ENCODE data around the gene RPA1.

RPA1 gene

DNA sequence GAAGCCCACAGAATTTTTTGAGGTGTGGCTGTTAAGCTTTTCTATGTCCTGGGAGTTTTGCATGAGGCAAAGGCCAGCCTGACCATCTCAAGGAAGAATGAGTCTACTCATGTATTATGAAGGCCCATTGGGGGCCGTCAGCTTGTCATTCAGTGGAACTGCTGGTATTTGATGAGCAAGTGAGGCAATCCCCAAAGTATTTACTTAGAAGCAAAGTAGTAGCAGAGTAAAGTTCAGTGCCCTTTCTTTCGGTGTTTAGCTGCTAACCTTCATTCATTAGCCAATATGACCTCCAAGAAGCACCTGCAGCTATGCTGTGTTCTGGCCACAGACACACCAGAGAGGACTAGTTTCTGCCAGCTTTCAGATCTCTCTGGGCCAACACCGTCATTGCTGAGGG is 80.2 kb downstream of the RPA1 start:
- DNase-seq (ENCODE audit: low read depth): no peak

DNA sequence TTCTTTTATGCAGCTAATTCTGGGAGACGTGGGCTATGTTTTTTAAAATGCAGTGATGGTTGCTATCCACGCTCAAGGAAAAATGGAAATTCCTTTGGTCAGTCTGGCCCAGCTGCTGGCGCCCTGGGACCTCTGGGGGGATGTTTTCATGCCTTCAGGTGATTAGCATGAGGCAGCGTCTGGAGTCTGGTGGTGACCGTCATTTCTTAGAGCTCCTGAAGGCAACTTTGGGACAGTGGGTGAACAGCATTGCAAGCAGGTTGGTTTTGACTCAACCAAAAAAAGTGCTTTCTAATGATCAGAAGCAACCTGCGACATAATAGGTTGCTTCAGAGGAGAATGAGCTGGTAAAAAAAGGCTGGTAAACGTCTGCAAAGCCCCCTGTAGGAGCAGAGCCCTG is 82.3 kb downstream of the RPA1 start:
- DNase-seq (ENCODE audit: low read depth): no peak

DNA sequence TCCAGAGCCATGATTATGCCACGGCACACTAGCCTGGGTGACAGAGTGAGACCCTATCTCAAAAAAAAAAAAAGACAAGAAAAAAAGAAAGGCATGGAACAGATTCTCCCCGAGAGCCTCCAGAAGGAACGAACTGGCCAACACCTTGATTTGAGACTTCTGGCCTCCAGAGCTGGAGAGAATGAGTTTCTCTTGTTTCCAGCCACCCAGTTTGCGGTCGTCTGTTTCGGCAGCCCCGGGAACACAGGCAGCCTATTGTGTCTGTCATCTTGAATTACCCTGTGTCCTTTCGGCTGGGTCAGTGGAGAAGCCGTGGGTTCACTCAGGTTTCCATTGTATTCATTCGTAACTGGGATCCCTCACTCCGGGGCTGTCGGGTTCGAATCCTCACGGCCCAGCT is 83.9 kb downstream of the RPA1 start:
- DNase-seq (ENCODE audit: low read depth): no peak

DNA sequence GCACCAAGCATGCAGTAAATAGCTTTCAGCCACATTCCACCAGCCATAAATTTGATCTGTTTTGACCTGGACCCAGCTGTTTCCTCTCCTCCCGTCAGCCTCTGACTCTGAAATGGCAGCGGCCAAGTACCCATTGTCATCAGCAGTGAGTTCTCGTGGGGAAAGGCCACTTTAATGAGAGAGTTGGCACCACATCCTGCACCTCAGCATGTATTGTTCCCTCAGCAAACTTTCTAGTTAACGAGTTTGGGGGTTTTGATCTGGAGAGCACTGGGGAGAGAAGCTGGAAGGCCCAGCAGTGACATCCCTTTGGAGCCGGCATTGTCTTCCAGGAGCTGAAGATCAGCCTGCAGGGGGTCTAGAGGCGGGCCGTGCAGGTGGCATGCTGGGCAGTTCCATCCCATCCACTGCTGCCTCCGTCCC is 84.9 kb downstream of the RPA1 start:
- DNase-seq (ENCODE audit: low read depth): no peak

DNA sequence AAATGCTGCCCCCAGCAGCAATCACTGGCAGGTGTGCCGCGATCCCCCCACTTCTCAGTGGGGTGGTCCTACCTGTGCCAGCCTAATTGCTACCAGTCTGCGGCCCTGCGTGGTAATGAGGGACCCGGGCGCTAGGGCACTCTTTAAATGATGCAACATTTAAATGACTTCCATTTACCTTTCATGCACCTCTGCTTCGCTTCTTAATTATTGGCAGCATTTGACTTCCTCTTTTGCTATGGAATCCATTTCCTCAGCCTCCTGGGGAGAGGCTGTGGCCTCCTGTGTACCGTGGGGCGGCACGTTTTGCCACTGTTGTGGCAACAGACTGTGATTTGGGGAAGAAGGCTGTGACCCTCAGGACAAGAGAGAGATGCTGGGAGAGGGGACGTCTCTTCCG is 86.1 kb downstream of the RPA1 start:
- DNase-seq (ENCODE audit: low read depth): no peak

DNA sequence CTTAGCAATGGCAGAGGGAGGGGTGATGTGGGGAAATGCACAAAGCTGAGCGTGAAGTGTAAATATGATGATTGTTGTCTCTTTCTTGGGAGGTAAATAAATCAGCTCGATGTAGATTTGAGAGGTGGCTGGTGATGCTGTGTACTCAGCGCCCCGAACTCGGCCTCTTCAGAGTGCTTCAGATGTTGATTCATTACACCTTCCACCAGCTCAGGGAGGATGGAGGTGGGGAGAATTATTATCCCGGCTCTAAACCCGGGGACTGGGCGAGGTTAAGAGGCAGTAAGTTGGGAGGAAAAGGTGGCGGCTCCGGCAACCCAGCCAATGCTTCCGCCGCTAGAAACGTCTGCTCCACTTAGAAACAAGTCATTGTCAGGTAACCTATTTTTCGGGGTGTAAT is 86.5 kb downstream of the RPA1 start:
- no peak for DNase-seq (ENCODE audit: low read depth)

DNA sequence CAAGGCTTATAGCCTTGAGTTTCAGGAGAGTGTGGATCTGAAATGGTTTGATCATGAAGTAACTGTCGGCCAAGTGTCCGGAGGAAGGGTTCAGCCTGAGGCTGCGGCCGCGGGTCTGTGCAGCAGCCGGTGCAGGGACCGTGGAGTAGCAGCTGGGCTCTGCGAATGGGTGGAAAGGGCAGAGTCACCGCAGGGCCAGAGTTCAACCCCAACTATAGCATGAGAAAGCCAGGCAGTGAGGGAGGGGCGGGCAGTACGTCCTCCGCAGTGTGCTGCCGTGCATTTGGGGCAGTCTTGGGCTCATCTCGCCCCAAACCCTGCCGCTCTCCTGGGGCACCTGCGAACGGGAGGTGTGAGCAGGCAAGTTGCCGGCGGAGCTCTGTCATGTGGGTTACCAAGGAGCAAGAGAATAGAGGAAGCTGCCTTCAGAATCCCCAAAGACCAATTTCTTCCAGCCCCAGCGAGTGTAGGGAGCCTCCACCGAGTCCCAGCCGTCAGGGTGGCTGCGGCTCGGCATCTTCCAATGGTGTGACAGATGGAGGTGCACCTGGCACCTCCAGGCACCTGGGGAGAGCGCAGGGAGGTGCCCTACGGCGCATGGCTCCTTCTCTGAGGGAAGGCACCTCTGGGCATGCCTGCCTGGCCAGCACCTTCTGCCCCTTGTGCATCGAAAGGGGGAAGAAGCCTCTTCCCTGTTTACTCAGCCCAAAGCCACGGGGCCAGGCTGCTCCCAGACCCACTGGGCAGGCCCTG is 87.3 kb downstream of the RPA1 start:
- DNase-seq (ENCODE audit: low read depth): no peak

DNA sequence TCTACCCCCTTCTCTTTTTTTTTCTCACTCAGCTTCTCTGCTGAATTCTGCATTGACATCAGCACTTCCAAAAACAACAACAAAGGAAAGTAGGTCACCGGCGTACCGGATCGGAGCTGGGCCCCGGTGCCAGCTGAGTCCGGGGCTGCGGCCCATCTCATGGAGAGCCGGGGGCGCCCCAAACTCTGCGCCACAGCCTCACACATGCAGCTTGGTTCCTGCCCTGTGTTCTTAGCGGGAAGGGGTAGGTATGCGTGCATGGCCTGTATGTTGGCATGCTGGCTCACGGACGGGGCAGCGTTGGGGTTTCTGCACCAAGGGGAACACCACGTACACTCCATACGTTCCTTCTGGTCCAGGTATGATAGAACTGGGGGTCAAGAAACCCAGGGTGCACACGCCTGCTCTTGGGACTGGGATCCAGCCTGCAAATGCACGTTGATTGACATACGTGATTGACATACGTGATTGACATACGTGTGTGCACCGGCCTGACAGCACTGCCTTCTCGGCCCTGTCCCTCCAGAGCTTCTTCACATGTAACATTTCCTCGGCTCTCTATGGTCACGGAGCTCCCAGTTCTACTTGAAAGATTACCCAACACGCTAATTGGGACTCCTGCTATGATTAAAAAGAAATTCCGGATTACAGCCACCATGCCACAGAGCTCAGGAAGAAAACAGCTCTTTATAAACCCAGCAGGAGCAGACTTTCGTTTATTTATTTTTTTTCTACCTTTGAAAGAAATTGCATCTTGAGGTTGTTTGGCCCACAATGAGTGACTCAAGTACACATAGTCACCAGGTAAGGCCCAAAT is 88.7 kb downstream of the RPA1 start:
- no peak for DNase-seq (ENCODE audit: low read depth)

DNA sequence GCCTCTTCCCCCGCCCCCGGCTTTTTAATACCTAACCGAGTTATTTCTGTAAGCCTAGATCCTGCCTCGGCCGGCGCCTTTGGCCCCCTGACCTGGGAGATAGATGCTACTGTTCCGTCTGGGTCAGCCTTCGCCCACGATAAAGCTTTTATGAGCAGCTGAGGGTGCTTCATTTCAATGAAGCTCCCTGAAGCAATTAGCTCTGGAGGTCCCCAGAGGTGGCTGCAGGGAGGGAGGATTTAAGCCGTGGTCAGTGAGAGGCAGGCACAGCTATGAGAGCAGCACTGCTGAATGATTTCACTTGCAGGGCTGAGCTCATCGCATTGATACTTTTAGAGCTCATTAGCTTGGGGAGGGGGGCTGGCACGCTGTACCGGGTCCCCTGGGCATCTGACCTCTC is 89.4 kb downstream of the RPA1 start:
- no peak for DNase-seq (ENCODE audit: low read depth)

DNA sequence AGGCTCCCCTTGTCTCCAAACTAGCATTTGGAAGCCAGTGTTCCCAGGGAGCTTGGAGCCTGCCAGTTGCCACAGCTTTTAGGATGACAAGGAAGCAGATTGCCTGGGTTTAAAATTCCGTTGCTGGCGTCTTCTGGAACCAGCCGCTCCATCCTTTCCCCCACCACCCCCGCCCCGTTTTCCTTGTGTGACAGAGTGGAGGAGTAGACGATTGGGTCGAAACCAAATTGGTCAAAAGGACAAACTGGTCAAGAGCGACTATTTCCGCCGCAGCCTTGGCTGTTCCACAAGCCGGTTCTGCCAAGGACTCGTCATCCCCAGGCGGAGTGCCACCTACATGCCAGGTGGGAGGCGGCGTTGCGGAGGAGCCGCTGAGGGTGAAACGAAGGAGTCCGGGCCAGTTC is 91.1 kb downstream of the RPA1 start:
- no peak for DNase-seq (ENCODE audit: low read depth)

DNA sequence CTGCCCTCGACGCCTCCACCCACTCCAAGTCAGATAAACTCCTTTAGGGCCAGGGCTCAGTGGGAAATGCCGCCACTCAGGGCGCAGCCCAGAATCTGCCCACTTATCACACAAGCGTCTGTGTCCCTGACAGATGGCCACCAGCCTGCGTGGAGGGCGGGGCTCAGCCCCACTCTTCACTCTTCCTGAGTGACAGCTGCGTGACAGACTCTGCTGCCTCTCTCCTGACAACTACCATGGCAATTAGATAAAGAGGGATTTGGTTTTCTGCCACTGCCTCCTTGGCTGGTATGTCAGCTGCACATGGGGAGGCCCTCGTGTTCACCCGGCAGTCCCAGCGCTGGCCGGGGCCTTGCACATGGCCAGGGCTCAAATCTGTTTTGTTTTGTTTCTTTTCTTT is 99.2 kb downstream of the RPA1 start:
- DNase-seq (ENCODE audit: low read depth): no peak

DNA sequence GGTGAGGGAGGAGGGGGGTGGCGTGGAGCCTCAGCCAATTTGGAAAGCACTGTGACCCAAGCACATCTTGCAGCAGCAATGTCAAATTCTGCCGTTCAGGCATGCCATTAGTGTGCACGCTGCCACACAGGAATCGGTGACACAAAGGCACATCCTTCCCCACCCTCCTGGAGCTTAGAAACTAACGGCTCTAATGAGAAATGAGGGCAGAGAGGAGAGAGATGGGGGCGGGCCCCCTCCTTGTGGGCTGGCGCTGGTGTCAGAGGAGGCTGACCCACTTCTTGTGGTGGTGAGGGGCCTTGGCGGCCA is 100.5 kb downstream of the RPA1 start:
- no peak for DNase-seq (ENCODE audit: low read depth)

DNA sequence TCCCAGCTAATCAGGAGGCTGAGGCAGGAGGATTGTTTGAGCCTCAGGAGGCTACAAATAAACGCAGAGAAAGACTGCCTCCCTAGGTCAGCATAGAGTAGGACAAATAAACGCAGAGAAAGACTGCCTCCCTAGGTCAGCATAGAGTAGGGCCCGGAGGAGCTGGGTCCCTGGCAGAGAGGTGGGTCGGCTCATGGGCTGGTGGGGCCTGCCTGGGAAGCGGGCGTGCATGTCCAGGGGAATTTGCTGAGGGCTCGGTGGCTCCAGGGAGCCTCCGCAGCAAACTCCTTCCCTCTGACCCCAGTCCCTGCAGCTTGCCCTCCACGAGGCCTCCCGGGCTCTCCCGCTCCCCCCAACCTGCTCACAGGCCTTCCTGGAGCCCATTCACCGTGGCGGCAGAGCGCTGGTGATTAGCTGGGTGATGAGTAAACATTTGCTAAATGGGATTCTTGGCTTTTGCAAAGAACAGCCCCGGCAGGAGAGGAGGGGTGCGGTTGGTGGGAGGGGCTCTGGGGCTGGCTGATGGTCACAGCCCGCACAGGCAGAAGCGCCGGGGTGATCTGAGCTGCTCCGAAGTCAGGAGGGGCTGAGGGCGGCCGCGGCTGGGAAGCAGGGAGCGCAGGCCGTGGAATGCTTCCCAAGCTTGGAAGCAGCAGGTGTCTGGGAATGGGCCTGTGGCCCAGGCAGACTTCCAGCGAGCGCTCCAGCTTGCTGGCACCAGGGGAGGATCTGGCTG is 102.2 kb downstream of the RPA1 start:
- DNase-seq (ENCODE audit: low read depth): no peak

DNA sequence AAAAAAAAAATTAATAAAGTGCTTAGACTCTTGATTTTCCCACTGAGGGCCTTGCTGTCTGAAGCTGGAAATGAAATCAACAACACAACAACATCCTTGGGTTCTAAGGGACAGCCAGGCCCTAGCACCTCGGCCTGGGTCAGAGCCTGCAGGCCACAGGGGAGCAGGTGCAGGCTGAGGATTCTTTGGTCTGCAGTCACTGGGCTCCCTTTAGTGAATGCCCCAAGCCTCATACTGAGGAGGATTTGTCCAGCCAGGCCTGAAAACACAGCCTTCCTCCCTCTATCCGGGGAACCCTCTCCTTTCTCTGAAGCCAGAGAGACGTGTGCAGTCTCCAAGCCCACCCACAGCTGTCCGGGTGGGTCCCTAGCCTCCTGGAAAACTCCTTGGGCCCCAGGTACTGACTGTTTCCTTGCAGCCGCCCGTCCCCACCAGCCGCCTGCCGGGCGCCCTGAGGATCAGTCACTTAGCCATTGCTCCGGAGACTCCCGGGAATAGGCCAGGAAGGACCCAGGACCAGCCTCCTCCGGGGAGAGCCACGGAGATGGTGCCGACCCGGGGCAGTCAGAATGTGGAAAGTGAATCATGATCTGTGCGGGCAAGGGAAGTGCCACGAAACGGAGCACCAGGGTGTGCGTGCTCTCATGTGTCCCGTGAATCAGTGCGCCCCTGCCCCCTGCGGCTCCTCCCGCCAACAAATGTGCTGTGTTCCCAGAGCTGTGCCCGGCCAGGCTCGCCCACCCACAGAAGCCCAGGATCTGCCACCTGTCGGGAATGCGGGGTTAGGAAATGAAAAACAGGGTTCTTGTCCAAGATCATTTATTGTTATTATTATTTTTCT is 104.3 kb downstream of the RPA1 start:
- no peak for DNase-seq (ENCODE audit: low read depth)

DNA sequence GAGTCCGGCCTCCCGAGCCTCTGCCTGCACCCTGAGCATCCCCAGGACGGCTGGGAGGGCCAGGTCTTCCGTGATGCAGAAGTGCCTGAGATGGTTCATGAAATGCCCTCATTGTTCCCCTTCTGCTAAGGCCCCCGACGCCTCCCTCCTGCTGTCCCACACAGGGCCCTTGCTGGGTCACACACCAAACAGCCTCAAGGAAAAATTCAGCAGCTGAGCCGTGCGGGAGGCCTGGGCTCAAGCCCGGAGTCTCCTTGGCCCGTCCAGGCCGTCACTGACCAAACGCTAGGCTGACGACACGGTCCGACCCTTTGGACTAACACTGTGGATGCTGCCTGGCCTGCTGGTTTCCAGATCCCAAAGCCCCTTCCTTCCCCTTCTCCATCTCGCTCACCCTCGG is 105.1 kb downstream of the RPA1 start:
- no peak for DNase-seq (ENCODE audit: low read depth)

DNA sequence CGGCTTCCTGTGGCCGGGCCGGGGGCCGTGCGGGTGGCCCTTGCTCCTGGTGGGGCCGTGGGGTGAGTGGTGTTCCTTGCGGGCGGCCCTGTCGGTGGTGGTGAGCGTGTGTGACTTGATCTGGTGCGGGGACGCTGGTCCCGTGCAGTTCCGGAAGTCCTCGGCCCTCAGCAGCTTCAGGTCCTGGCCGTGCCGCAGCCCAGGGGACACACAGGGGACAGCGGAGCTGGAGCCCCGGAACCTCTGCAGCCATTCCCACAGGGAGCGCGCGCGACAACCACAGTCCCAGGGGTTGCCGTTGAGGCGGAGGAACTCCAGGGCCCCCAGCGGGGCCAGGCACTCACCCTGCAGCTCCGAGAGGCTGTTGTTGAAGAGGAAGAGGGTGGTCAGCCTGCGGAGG is 107.0 kb downstream of the RPA1 start:
- no peak for DNase-seq (ENCODE audit: low read depth)

DNA sequence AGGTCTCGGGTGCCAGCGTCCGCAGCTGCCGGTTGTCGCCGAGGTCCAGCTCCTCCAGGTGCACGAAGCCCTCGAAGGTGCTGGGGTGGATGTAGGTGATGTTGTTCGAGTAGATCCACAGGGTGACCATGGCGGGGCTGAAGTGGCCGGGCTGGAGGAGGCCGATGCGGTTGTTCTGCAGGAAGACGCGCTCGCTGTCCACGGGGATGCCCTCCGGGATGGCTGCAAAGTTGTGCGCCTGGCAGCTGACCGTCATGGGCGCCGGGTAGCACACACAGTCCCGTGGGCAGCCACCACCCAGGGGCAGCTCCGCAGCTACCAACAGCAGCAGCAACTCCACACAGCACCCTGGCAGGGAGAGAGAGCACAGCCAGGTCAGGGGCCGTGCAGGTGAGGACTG is 107.7 kb downstream of the RPA1 start:
- DNase-seq (ENCODE audit: low read depth): no peak

DNA sequence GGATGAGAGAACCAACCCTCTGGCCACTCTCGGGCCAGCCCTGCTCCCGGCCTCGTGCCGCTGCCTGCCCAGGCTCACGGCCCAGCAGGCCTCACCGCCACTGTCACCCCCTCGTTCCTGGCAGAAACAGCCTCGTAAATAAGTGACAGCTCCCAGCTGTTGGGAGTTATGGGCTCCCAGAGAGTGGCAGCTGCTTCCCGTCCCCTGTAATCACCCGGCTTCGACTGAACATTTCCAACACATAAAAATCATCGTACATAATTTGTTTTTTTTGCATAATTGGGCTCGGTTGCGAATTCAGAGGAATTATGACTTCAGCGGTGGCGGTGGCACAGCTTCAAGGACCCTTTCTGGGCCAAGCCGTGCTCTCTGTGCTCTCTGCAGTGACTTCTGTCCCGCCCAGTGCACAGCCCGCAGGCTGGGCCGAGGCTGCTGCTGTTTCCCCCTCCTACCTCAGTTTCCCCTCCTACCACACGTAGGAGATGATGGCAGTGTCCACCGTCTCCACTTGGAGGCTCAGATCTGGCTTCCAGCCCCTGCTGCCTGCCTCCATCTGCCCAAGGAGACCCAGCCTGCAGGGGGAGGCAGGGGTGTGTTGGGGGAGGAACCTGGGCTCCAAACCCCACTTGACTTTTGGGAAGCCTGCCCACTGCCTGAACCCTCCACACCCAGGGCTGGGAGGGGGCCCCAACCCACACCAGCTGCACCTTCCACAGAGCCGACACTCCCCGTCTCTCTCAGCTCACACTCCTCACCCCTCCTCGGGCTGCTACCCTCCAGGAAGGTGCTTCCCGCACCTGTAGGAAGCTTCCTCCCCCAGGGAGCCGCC is 110.4 kb downstream of the RPA1 start:
- DNase-seq (ENCODE audit: low read depth): no peak

DNA sequence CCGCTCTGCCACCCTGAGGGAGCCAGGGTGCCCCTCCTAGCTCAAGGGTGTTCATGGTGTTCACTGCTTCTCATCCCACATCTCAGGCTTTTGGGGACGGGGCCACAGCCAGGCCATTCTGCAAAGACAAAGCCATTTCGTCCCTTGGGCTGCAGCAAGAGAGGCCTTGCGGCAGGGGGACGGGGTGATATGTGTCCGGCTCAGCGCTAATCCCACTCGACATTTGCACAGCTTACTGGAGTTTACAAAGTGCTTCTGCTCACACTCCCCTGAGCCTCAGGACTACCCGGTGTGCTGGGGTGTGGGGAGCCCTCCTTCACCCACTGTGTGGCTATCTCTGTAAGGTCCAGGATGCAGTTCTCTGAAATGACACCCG is 111.0 kb downstream of the RPA1 start:
- no peak for DNase-seq (ENCODE audit: low read depth)

DNA sequence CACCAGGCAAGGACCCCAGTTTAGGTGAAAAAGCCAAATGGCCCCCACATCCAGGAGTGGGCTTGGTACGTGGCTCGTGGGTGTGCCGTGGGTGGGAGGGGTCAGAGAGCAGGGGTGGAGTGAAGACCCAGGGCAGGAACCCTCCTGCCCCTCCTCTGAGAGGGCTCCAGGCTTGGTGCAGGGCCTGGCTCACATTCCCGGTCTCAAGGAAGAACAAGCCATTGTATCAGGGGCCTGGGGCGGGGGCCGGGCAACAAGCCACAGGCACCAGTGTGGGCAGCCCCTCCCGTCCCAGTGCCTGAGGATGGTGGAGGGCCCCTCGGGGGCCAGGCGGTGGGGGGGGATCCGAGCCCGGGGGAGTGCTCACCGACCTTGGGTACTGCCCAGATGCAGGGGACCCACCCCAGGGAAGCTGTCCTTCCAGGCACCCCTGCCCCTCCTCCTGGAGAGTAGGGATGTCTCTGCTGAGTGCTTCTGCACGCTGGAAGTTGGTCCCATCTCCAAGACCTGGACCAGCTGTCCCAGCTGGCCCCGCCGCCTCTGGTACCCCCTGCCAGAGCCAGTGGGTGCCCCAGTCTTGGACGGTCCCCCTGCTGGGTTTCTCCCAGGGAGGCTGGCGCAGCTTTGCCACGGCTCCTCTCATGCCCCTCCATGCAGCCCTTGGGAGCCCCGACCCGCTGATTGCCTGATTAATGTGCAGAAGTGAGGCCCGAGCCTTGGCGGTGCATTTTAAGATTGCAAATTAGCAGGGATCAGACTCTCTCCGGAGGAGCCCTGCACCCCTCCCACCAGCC is 111.7 kb downstream of the RPA1 start:
- DNase-seq (ENCODE audit: low read depth): no peak

DNA sequence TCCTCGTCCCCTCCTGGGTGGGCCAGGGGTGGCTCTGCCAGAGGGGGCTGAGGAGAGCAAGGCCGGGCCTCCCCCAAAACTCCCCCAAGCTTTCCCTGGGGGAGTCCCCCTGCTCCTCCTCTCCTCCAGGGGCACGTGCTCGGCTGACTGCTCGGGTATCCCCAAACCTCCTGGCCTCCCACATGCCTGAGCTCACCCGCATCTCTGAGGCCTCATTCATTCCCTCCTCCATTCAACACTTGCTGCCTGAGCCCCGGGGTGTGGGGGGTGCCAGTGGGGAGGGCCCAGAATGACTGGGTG is 112.2 kb downstream of the RPA1 start:
- no peak for DNase-seq (ENCODE audit: low read depth)

Data from stimulated activated CD8-positive, alpha-beta memory T cell treated with anti-CD3 and anti-CD28 coated beads, Interleukin-12 subunit alpha, Interleukin-12 subunit beta, amount 100 ng/mL, for 1 hour (primary cell).